Measurements from ENCODE around the gene SAMD10. TPM values are rescaled to one million over a fixed set of nuclear protein-coding genes. Genes with fewer than 3 reads are reported as not detected.
A peak's percentile ranks its signal among the peaks of the same experiment; 100 is the strongest.

The SAMD10 gene
- total RNA-seq, 2 donors from 2014 or later = 2.7 to 3.8 TPM

- intact Hi-C loops (cut with DNase I) = no loop called here
- ATAC-seq = peak in 1 of 2 donors; percentile 4
- peak; percentile 55 for DNase-seq
Measured at GRCh38 chr20:63946986-63947637, 32.3 kb downstream of the SAMD10 start.

DNA sequence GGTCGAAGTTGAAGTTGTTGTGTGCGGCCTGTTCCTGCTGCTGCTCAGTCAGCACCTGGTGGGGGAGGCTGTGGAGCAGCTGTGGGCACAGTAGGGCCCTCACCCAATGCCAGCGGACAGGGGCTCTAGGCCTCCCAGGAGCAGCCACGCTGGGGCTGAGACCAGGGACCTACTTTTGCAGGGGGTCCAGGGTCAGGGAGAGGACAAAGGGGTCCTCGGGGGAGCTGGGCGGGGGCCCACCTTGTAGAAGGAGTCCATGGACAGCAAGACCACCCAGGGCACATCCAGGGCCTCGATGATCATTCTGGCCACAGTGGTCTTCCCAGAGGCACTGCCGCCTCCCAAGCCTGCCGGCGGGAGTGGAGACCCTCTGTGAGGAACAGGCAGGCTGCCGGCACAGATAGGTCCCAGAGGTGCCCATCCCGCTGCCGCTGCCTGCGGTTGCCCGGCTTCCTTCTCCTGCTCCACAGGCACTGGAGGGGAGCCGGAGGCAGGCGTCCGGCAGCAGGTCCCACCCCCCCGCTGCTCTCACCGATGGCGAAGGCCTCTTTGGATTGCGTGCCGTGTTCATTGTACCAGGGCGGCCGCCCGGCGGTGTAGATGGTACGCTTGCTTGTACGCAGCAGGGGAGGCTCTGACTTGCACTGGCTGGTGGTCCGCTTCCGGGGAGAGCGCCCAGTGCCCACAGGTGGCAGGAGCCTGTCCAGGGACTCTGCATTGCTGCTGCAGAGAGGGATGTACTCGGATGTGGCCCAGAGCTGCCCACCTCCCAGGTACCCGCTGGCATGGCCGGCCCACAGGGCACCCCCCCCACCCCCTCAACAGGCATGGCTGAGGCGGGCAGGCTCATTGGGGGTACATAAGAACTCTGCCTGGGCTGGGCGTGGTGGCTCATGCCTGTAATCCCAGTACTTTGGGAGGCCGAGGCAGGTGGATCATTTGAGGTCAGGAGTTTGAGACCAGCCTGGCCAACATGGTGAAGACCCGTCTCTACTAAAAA, 33.2 kb downstream of the SAMD10 start:
- intact Hi-C loops (cut with DNase I) = no loop called here
- ATAC-seq = no peak
- no peak for DNase-seq

DNA sequence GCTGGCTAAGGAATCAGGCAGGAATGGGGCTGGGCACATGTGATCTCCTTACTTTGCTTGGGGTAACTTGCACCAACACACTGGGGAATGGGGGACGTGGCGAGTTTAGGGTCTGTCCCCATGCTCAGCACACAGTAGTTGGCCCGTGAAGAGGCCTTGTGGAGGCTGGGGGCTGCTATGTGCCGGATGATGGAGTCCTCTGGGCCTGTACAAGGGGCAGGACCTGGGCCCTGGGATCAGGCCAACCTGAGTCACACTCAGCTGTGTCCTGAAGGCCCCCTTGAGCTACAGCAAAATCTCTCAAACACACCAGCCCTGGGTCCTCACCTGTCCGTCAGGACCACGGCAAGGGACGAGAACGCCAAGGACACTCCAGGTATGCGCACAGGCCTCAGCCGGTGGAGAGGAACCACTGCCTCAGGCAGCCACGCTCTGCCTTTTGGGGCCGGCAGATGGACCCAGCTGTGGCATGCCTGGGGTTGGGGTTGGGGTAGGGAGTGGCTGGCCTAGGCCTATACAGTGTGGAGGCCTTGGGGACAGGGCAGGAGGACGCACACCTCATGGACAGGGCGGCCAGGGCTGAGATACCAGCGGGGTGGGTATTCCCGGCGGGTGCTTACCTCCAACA, 34.3 kb downstream of the SAMD10 start:
- no peak for DNase-seq
- intact Hi-C loops (cut with DNase I) = no loop called here
- no peak for ATAC-seq

DNA sequence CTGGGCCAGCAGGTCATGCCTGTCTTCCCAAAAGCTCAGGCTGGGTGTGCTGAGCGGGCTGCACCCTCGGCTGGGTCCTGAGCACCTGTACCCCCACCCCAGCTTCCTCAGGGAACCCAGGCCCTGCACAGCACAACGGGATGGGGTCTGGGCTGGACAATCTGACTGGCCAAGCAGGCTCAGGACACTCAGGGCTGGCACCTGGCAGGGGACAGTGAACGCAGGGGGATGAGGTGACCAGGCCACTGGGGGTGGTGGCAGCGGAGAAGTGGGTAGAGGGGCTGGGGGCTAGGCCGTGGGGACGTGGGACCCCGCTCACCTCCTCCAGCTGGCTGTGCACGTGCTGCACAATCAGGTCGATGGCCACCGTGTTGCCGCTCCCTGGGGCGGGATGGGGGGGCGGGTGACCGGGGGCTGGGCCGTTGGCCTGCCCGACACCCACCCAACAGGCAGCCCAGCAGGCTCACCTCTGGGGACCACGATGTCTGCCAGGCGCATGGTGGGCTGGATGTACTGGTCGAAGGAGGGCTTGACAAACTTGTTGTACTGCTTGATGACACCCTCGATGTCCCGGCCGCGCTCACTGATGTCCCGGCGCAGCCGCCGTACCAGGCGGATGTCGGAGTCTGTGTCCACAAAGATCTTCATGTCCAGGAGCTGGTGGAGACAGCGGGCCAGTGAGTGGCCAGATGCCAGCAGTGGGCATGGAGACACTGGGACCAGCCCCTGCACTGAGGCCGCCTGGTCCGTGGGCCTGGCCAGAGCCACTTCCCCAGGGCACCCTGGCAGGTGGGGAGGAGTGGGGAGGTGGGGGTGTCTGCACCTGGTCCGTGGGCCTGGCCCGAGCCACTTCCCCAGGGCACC, 35.1 kb downstream of the SAMD10 start:
- intact Hi-C loops (cut with DNase I) = no loop called here
- no peak for ATAC-seq
- no peak for DNase-seq

DNA sequence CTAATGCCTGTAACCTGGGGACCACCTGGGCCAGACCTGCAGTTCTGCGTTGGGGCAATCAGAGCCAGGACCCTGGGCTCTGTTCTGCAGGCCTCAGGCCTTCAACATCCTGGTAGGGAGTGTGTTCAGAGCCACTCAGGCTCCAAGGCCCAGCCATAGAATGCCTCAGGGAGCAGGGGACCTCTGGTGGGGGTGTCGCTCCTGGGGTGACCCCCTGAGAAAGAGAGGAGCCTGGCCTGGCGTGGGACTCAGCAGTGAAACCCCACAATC, 35.7 kb downstream of the SAMD10 start:
- DNase-seq (no peak), ATAC-seq (no peak)
- intact Hi-C loops (cut with DNase I) = no loop called here

GRCh38 chr20:63942969-63943807, 36.3 kb downstream of the SAMD10 start:
- intact Hi-C loops (cut with DNase I) = no loop called here
- DNase-seq = peak; percentile 21
- no peak for ATAC-seq

DNA sequence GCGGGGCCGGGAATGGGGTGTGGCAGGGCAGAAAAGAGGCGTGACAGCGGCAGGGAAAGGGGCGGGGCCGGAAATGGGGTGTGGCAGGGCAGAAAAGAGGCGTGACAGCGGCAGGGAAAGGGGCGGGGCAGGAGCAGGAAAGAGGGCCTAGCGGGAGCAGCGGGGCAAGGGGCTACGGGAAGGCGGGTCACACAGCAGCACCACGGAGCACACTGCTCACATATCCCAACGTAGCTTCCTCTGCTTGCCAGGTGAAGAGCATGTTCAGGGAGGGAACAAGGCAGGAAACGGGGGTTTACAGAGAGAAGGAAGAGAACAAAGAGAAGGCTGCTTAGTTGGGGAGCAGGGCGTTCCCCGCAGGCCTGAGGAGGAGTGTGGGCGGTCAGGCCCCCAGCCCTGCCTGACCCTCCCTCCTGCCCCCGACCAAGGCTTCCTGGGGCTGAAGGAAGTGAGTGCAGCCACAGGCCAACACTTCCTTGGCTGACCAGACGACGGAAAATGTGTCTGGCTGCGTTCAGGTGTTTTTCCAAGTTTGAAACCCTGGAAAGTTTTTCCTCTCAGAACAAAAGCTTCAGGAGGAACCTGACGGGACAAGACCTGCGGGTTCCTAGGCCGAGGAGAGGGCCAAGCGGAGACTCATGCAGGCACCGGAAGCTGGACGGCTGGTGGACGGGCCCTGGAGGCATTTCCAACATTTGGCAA, 37.0 kb downstream of the SAMD10 start:
- intact Hi-C loops (cut with DNase I) = no loop called here
- ATAC-seq (no peak), DNase-seq (peak; percentile 55)

DNA sequence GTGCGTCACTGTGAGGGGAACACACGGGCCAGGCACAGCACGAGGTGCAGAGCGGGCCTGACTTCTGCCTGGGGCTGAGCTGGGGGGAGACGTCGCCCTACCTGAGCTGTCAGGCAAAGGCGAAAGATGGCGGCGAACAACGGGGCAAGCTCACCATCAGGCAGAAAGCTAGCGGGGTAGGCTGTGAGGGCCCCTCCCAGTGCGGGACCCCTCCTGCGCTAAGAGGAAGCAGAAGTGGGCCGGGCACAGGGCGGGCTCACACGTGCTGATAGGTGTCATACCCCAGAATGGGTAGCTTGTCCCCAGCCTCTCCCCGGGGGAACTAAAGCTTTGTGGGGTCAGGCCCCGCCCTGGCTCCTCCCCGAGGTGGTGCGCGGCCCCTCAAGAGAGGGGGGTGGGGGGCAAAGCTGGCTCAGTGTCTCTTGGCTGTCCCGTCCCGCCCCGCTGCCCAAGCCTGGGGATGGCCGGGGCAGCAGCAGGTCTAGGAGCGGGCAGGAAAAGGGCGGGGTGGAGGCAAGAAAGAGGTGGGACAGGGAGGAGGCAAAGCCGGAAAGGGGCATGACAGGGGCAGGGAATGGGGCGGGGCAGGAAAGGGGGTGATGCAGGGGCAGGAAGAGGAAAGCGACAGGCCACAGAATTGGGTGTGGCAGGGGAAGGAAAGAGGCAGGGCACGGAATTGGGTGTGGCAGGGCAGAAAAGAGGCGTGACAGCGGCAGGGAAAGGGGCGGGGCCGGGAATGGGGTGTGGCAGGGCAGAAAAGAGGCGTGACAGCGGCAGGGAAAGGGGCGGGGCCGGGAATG, 38.0 kb downstream of the SAMD10 start:
- intact Hi-C loops (cut with DNase I) = no loop called here
- ATAC-seq (peak; percentile 6 to 22), DNase-seq (peak; percentile 82)

- peak in 1 of 2 donors; percentile 1 for ATAC-seq
- intact Hi-C loops (cut with DNase I) = no loop called here
- no peak for DNase-seq
Measured at GRCh38 chr20:63940472-63941266, 38.8 kb downstream of the SAMD10 start.

- ATAC-seq = no peak
- intact Hi-C loops (cut with DNase I) = no loop called here
- no peak for DNase-seq
Measured at GRCh38 chr20:63940071-63940471, 39.4 kb downstream of the SAMD10 start.

DNA sequence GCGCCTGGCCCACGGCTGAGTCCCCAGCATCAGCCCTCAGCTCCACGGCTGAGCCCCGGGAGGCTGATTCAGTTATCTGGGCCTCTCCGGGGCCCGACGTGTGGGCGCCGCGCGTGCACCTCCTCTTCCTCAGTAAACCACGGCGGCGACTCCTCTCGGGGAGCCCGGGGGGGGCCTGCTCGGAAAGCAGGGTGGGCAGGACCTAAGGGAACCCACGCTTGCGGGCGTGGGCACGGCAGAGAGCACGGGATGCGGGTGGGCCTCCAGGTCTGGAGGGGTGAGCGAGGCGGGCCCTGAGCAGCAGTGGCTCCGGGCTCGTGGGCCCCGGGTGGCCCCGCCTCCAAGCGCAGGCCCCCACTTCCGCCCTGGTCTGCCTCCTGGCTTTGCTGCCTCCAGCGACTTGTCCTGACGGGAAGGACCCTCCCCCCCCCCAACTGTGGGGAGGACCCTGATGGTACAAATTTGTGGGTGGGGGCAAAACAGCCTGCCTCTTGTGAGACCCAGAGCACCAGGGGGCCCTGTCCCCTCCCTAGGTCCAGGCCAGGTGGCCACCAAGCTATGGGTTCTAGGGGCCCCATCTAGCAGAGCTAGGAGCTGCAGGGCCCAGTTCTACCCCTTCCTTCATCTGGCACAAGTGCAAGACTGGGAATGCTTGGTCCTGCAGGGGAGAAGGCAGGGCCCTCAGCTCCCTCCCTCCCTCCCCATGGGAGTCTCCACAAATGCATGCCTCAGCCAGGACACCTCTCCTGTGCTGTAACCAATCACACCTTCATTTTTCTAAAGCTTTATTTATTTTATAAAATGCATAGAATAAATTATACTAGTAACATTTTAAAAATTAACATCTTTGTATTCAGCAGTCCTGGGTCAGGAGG, 40.1 kb downstream of the SAMD10 start:
- ATAC-seq = no peak
- intact Hi-C loops (cut with DNase I) = no loop called here
- peak; percentile 22 for DNase-seq

- DNase-seq = no peak
- intact Hi-C loops (cut with DNase I) = no loop called here
Measured at GRCh38 chr20:63937596-63937995, 41.8 kb downstream of the SAMD10 start.

DNA sequence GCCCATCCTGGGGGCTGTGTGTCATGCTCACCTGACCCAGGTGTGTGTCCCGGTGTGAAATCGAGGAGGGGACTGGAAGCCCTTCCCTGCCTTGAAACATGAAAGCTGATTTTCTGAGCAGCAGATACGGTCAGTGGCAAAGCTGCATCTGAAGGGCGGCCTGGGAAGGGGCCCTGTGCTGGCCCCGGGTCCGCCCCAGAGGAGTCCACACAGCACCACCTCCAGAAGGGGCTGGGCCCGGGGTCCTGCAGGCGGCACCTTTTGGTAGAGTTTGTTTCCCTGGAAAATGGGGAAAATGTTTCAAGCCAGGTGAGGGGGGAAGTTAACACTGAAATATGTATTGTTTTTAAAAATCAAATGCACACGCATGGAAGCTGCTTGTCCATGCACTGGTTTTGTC, 44.0 kb downstream of the SAMD10 start:
- intact Hi-C loops (cut with DNase I) = no loop called here
- ATAC-seq = no peak
- DNase-seq = no peak

More at GRCh38 chr20:63937596-63937995, 41.8 kb downstream of the SAMD10 start:
- no peak for ATAC-seq

DNA sequence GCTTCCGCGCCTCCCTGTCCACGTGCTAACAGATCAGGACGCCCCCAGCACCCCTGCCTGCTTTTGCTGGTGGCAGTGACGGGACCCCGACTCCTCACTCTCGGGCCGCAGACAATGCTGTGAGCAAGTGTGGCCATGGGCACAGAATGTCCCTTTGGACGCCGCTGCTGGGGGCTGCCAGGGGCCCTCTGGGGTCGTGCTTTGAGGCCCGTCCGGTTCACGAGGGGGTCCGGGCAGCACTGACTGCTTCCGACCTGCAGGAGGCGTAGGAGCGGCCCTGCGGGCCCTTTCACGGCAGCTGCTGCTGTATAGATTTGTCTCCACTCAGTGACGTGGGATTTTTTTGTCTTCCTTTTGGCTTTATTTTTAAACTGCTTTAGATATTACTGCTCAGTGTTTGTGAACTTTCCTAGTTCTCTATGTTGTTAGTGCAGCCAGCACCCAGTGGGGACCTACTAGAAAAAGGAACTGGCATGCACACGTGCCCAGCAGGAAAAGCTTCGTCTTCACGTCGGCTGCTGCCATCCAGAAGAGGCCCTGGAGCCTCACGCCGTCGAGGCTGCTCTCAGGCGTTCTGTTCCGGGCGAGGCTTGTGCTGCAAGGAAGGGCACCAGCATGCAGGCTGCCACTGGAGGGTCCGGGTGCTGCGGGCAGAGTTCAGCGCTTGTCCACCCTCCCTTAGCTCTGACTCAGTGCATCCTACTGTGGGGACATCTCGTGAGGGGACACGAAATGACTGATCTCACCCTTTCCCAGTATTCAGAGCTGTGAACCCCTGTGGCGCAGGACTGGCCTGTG, 45.0 kb downstream of the SAMD10 start:
- DNase-seq = no peak
- no peak for ATAC-seq
- intact Hi-C loops (cut with DNase I) = no loop called here

- DNase-seq = no peak
- no peak for ATAC-seq
- intact Hi-C loops (cut with DNase I) = no loop called here
Measured at GRCh38 chr20:63933646-63934045, 45.8 kb downstream of the SAMD10 start.
